ENCODE measurements around the gene SLC7A11.
A peak's percentile ranks its signal among the peaks of the same experiment; 100 is the strongest.

The SLC7A11 gene

DNA sequence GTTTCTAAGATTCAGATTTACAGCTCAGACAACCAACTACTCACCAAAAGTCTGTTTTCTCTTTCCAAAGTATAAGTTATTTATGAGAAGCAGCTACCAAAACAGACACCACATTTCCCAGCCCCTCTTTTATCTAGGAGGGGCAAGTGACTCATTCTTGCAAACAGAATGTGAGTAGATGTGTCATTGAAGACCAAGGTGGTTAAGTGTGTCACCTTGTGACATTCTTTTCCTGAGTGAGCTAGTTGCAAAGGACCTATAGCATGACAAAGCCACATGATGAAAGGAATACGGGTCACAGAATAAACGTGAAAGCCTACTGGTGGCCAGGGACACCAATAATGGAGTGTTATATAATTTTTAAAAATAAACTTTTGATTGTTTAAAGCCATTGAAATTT is 50.0 kb downstream of the SLC7A11 start:
- Mint-ChIP-seq H3K9me3 (no peaks in the 10 kb centered on the region), H3K4me1 (peaks cover 11% of the 10 kb centered on the region), H3K27ac (no peak overlapping the region), H3K36me3 (ENCODE audit: low read depth) (no peaks in the 10 kb centered on the region), H3K27me3 (ENCODE audit: low read depth) (no peaks in the 10 kb centered on the region), H3K4me3 (no peak overlapping the region)
- TF ChIP-seq, protein P1, sequence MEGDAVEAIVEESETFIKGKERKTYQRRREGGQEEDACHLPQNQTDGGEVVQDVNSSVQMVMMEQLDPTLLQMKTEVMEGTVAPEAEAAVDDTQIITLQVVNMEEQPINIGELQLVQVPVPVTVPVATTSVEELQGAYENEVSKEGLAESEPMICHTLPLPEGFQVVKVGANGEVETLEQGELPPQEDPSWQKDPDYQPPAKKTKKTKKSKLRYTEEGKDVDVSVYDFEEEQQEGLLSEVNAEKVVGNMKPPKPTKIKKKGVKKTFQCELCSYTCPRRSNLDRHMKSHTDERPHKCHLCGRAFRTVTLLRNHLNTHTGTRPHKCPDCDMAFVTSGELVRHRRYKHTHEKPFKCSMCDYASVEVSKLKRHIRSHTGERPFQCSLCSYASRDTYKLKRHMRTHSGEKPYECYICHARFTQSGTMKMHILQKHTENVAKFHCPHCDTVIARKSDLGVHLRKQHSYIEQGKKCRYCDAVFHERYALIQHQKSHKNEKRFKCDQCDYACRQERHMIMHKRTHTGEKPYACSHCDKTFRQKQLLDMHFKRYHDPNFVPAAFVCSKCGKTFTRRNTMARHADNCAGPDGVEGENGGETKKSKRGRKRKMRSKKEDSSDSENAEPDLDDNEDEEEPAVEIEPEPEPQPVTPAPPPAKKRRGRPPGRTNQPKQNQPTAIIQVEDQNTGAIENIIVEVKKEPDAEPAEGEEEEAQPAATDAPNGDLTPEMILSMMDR (IDR thresholded peaks at IDR 0.05; ENCODE audit: unreplicated experiment in 3 of 3): no peak

DNA sequence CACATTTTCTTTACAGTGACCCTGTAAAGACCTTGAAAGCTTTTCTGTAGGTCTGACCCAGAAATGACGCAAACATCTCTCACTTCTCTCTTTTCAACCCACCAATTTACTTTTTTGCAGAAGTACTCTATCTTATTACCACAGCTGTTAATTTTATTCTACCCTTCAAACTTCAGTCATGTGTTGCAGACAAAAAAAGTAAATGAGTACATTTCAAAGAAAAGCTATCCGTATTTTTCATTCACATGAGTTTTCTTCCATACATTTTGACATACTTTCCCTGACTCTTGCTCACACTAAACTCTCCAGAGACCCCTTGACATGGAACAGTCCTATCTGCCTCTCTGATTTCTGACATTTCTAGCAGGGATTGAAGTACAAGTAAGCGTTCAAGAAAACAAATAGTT is 51.7 kb downstream of the SLC7A11 start:
- no peaks in the 10 kb centered on the region for H3K27me3 Mint-ChIP-seq (ENCODE audit: low read depth)
- H3K36me3 Mint-ChIP-seq (ENCODE audit: low read depth): no peaks in the 10 kb centered on the region
- H3K4me3 Mint-ChIP-seq: no peak overlapping the region
- TF ChIP-seq, protein P1 (IDR thresholded peaks at IDR 0.05; ENCODE audit: unreplicated experiment in 3 of 3): no peak
- peak overlapping the region in 1 of 3 experiments; percentile 26 for H3K27ac Mint-ChIP-seq
- H3K9me3 Mint-ChIP-seq: no peaks in the 10 kb centered on the region
- H3K4me1 Mint-ChIP-seq: peaks cover 18% of the 10 kb centered on the region

GRCh38 chr4:138189206-138189605 is 52.9 kb downstream of the SLC7A11 start:
- no peaks in the 10 kb centered on the region for H3K36me3 Mint-ChIP-seq (ENCODE audit: low read depth)
- H3K4me3 Mint-ChIP-seq: no peak overlapping the region
- no peaks in the 10 kb centered on the region for H3K9me3 Mint-ChIP-seq
- TF ChIP-seq, protein P1 (IDR thresholded peaks at IDR 0.05; ENCODE audit: unreplicated experiment in 3 of 3): no peak
- H3K4me1 Mint-ChIP-seq: peaks cover 13% of the 10 kb centered on the region
- H3K27ac Mint-ChIP-seq: no peak overlapping the region
- H3K27me3 Mint-ChIP-seq (ENCODE audit: low read depth): no peaks in the 10 kb centered on the region

GRCh38 chr4:138188406-138189084 is 53.6 kb downstream of the SLC7A11 start:
- Mint-ChIP-seq H3K27me3 (ENCODE audit: low read depth) (no peaks in the 10 kb centered on the region), H3K27ac (no peak overlapping the region), H3K9me3 (no peaks in the 10 kb centered on the region), H3K4me1 (peaks cover 13% of the 10 kb centered on the region), H3K36me3 (ENCODE audit: low read depth) (no peaks in the 10 kb centered on the region), H3K4me3 (no peak overlapping the region)
- TF ChIP-seq, protein P1 (IDR thresholded peaks at IDR 0.05; ENCODE audit: unreplicated experiment in 3 of 3): no peak

DNA sequence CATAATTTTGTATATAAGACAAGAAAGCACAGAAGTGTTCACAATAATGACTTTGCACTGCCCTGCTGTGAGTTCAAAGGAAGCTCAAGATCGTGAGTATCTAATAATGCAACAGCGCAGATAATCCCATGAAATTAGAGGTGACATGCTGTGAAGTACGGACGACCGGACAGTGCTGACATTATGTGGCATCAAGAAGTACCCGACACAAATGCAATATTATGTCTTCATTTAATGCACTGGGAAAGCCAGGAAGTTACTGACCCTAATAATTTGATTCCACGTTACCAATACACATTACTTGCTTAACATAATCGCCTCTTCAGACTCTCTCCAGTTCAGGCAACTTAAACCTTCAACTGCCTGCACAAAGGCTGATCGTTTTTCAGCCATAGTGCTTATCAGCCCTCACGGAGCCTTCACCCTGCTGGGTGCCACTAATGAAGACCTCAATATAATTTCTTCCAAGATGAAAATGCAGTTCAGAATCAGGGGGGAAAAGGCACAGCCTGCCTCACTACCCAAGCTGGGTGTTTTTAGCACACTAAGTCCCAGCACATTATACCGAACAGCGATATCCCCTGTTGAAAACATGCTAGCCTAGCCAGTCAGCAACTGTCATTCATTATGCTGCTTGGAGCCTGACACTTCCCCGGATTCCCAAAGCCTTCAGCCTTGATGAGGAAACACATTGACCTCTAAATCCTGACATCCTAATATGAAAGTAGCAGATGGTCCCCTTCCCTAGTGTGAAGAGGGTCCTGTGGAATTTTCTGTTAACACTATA is 56.1 kb downstream of the SLC7A11 start:
- Mint-ChIP-seq H3K27me3 (ENCODE audit: low read depth) (no peaks in the 10 kb centered on the region), H3K4me1 (peaks cover 35% of the 10 kb centered on the region), H3K9me3 (no peaks in the 10 kb centered on the region), H3K4me3 (no peak overlapping the region), H3K36me3 (ENCODE audit: low read depth) (no peaks in the 10 kb centered on the region), H3K27ac (no peak overlapping the region)
- TF ChIP-seq, protein P1 (IDR thresholded peaks at IDR 0.05; ENCODE audit: unreplicated experiment in 3 of 3): no peak

Data from nephron (organoid).